Left ventricle myocardium inferior (tissue), 1 donor: ENCODE results near the gene RNF114. TPM values are rescaled to one million over a fixed set of nuclear protein-coding genes. Genes with fewer than 3 reads are reported as not detected.

Experiments used
- DNase-seq: peaks from one replicate; pipeline ENCODE4 v3.0.0-alpha.2; 2020
- H3K27ac ChIP-seq: fragments of 200-600 bp; replicated peaks from 2 replicates; pipeline ENCODE4 v1.8.0; 2021
- H3K27me3 ChIP-seq: fragments of 200-600 bp; 2 replicates; pipeline ENCODE4 v1.8.0; 2021; ENCODE audit warnings: low read depth
- H3K36me3 ChIP-seq: fragments of 200-600 bp; 2 replicates; pipeline ENCODE4 v1.8.0; 2021
- H3K4me1 ChIP-seq: fragments of 200-600 bp; 2 replicates; pipeline ENCODE4 v1.8.0; 2021
- H3K4me3 ChIP-seq: fragments of 200-600 bp; 2 replicates; pipeline ENCODE4 v1.8.0; 2021; ENCODE audit warnings: mild to moderate bottlenecking, moderate library complexity
- H3K9me3 ChIP-seq: fragments of 200-600 bp; replicated peaks from 2 replicates; pipeline ENCODE4 v1.8.0; 2021
- intact Hi-C: fragments of 100-400 bp; cut with micrococcal nuclease; formaldehyde crosslinking; loops from one replicate; pipeline ENCODE4 v1.11.0; 2022
- long read RNA-seq: library from polyadenylated mRNA; unstranded; transcript quantifications from one replicate; pipeline ENCODE4 v2.0.0, GENCODE V29; 2021
- total RNA-seq: library from RNA; stranded (reverse); fragmentation: NEBNext Ultra II Directional; extraction: Animal tissue kit (Norgen Biotek cat#: 25700); gene quantifications from one replicate; pipeline ENCODE4 v1.2.1, GENCODE V29; 2021
- TF ChIP-seq, protein P1 (sequence below): fragments of 200-600 bp; IDR thresholded peaks from 2 replicates; pipeline ENCODE4 v1.8.0; 2021; ENCODE audit warnings: antibody characterized with exemption, mild to moderate bottlenecking, borderline replicate concordance
- donor health status: DM: no; HTN: yes; CAD: no; lungs with severe emphysema.

The RNF114 gene
- 50.8 TPM for total RNA-seq
- long read RNA-seq, transcript RNF114-201 (6 exons, 2,503 nt) = major isoform, 59 of 67 reads
- long read RNA-seq, partial matches to known transcripts = 1 of 67 reads
- long read RNA-seq, other reads (novel, unspliced or antisense) = 6 of 67 reads

DNA sequence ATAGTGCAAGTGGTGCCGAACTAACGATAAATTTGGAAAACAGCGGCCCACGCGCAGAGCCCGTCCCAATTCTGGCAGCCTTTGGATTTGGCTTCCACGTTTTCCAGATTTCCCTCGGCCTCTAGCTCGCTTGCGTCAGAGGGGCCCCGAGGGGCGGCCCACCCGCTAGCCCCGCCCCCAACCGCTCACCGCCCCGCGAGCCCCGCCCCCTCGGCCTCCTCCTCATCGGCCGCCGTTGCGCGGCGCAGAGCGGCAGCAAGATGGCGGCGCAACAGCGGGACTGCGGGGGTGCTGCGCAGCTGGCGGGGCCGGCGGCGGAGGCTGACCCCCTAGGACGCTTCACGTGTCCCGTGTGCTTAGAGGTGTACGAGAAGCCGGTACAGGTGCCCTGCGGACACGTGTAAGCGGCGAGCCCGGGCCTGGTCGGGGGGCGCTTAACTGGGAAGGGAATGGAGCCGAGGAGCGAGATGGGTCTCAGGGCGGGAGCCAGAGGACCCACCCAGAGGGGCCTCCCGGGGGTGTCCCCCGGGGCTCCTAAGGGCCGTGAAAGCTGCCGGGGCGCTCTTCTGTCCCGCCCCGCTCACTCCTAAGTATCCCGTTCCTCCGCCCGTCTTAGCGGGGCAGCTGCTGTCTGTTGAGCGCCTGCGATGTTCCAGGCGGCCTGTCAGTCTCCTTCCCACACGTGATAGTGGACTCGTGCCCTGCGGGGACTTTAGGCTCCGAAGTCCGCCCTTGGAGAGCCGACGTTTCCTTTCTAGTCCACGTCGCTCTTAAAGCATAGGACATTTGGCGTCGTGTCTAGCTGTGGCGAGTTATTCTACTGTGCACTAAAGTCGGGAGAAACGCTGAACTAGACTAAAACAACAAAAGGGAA lies at the start of gene RNF114:
TSS of gene RNF114 (plus strand) at position 245 of the 874 bp plus-strand sequence. CDS start at position 261, 16 bp downstream.
- Histone ChIP-seq H3K4me3 (peak within 1 kb of the TSS; percentile 77), H3K36me3 (peaks cover 6% of the 10 kb centered on the region), H3K9me3 (no peaks in the 10 kb centered on the region), H3K27me3 (no peaks in the 10 kb centered on the region), H3K27ac (peak within 1 kb of the TSS; percentile 89), H3K4me1 (peaks cover 60% of the 10 kb centered on the region)
- TF ChIP-seq, protein P1, sequence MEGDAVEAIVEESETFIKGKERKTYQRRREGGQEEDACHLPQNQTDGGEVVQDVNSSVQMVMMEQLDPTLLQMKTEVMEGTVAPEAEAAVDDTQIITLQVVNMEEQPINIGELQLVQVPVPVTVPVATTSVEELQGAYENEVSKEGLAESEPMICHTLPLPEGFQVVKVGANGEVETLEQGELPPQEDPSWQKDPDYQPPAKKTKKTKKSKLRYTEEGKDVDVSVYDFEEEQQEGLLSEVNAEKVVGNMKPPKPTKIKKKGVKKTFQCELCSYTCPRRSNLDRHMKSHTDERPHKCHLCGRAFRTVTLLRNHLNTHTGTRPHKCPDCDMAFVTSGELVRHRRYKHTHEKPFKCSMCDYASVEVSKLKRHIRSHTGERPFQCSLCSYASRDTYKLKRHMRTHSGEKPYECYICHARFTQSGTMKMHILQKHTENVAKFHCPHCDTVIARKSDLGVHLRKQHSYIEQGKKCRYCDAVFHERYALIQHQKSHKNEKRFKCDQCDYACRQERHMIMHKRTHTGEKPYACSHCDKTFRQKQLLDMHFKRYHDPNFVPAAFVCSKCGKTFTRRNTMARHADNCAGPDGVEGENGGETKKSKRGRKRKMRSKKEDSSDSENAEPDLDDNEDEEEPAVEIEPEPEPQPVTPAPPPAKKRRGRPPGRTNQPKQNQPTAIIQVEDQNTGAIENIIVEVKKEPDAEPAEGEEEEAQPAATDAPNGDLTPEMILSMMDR = no peak
- intact Hi-C loops = no loop called here
- DNase-seq = peak; percentile 94

DNA sequence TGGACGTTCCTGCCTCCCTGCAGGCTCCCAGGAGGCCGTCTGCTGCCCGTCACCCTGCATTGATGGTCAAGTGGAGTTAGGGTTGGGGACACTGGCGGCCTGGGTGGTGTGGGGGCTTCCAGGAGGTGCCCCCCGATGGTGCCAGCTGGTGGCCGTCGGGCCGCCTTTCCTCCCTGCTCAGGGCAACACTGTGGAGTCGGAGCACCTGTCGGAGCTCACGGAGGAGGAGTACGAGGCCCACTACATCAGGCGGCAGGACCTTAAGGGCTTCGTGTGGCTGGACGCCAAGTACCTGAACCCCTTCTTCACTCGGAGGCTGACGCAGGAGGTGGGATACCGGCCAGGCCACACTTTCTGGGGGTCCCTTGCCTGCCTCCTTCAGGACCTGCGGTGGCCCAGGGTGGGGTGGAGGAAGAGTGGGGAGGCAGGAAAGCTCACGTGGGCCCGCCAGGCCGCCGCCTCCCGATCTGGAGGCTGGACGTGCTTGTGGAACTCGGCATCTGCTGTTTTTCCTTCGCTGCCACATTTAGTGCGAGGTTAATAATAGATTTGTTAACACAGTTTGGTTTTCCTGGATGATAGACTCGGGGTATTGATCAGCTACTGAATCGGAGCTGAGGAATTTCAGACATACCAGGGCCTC lies 49.5 kb upstream of the RNF114 start:
- peaks cover 52% of the 10 kb centered on the region for H3K4me1 ChIP-seq
- no peaks in the 10 kb centered on the region for H3K27me3 ChIP-seq
- DNase-seq = no peak
- no peaks in the 10 kb centered on the region for H3K9me3 ChIP-seq
- TF ChIP-seq, protein P1 = no peak
- intact Hi-C loops = no loop called here
- H3K27ac ChIP-seq = peak overlapping the region; percentile 73
- H3K36me3 ChIP-seq = peaks cover 41% of the 10 kb centered on the region
- H3K4me3 ChIP-seq = no peak overlapping the region

- intact Hi-C loops = no loop called here
- H3K4me1 ChIP-seq = peaks cover 60% of the 10 kb centered on the region
These were observed 48.7 kb upstream of the RNF114 start for GRCh38 chr20:49887251-49888211.

GRCh38 chr20:49888212-49889000 lies 47.8 kb upstream of the RNF114 start:
- H3K9me3 ChIP-seq = no peaks in the 10 kb centered on the region
- peaks cover 69% of the 10 kb centered on the region for H3K4me1 ChIP-seq
- H3K4me3 ChIP-seq = no peak overlapping the region
- TF ChIP-seq, protein P1 = peak; percentile 81
- intact Hi-C loops = no loop called here
- peak overlapping the region; percentile 73 for H3K27ac ChIP-seq
- H3K27me3 ChIP-seq = no peaks in the 10 kb centered on the region
- DNase-seq = no peak
- H3K36me3 ChIP-seq = peaks cover 26% of the 10 kb centered on the region

More at GRCh38 chr20:49887251-49888211, 48.7 kb upstream of the RNF114 start:
- Histone ChIP-seq H3K27me3 (no peaks in the 10 kb centered on the region), H3K4me3 (no peak overlapping the region), H3K27ac (peak overlapping the region; percentile 73), H3K36me3 (peaks cover 35% of the 10 kb centered on the region), H3K9me3 (no peaks in the 10 kb centered on the region)
- TF ChIP-seq, protein P1 = no peak
- DNase-seq = no peak
